Epidermal melanocyte (primary cell): ENCODE data around the gene DNAJB6.
A peak's percentile ranks its signal among the peaks of the same experiment; 100 is the strongest.

Source experiments
- DNase-seq: peaks from one replicate; pipeline ENCODE4 v3.0.0; 2011; ENCODE audit warnings: low spot score; ENCODE audit not compliant: insufficient read length

DNAJB6 gene

DNA sequence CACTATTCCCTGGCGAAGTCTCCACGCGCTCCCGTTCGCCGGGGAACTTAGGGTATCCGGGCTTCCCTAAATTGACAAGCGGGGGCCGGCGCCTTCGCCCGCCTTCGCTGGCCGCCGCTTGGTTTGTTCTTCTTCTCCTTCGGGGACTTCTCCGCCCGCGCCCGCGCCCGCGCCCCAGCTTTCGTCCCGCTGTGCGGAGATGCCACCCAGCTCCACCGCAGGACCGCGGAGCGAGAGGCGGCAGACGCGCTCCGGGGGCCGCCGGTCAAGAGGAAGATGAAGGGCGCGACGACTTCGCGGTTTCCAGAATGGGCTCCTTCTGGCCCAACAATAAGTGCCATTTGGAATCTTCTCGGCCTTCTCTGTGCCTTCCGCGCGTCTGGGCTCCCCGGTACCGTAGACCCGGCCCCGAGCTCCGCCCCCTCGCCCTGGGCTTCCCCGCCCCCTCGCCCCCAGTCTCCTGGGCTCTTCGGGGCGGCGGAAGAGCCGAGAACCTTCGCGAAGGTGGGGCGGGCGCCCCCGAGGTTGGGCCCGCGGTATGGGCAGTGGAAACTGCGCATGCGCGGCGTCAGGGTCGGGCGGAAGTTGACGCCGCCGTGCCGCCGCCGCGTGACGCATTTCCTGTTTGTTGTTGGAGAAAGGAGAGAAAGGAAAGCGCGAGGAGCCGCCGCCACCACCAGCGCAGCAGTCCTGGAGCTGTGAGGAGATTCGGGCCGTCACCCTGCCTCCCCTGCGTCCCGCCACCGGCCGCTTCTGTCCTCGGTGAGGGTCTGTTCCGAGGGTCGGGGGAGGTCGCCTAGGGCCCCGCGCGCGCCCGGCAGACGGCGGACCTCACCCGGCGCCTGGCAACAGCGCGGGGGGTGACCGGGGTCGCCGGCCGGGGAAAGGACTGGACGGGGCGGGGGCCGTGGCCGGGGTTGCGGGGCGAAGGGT is at the start of gene DNAJB6:
Gene DNAJB6, plus strand, starts transcription at position 622 of the 933 bp plus-strand sequence. CDS start 21,569 bp downstream, outside the sequence.
- peak; percentile 69 for DNase-seq

DNA sequence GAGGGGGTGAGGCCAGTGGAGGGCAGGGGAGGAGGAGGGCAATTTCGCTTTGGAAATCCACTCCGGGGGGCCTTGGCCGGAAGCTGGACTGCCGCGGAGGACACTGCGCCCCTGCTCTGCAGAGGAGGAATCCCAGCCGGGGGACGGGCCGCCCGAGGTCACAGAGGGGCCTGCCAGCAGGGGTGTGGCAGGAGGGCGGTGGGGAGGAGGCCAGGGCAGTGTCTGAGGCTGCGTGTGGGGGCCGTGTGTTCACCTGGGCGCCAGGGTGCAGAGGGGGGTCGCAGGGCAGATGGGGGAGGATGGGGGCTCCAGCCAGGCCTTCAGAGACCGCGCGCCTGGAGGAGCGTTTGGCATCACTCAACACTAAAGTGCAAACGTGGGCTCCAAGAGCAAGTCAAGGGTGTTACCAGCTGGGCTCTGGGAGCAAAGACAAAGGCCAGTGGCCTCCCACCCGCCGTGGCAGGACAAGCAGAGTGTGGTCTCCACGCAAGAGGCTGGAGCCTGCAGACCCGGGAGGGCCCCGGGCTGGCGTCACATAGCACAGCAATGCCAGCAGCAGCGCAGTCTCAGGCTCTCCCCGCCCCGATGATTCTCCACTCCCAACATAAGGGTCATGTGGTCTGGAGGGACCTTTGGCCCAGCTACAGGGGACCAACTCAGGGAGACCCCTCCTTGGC is 45.3 kb upstream of the DNAJB6 start:
- no peak for DNase-seq

GRCh38 chr7:157292258-157292657 is 44.5 kb upstream of the DNAJB6 start:
- no peak for DNase-seq

- DNase-seq: no peak
Observed at GRCh38 chr7:157292770-157293412, 43.9 kb upstream of the DNAJB6 start.

GRCh38 chr7:157293413-157293788 is 43.4 kb upstream of the DNAJB6 start:
- DNase-seq: no peak

GRCh38 chr7:157294773-157295172 is 42.0 kb upstream of the DNAJB6 start:
- DNase-seq: no peak

- no peak for DNase-seq
Observed at GRCh38 chr7:157295338-157295737, 41.5 kb upstream of the DNAJB6 start.

GRCh38 chr7:157297185-157297584 is 39.6 kb upstream of the DNAJB6 start:
- no peak for DNase-seq

DNA sequence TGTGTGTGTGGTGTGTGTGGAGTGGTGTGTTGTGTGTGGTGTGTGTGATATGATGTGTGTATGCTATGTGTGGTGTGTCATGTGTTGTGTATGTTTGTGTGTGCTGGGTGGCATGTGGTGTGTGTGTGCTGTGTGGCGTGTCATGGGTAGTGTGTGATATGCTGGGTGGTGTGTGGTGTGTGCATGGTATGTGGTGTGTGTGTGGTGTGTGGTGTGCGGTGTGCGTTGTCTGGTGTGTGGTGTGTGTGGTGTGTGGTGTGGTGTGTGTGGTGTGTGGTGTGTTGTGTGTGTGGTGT is 37.5 kb upstream of the DNAJB6 start:
- DNase-seq: no peak

DNA sequence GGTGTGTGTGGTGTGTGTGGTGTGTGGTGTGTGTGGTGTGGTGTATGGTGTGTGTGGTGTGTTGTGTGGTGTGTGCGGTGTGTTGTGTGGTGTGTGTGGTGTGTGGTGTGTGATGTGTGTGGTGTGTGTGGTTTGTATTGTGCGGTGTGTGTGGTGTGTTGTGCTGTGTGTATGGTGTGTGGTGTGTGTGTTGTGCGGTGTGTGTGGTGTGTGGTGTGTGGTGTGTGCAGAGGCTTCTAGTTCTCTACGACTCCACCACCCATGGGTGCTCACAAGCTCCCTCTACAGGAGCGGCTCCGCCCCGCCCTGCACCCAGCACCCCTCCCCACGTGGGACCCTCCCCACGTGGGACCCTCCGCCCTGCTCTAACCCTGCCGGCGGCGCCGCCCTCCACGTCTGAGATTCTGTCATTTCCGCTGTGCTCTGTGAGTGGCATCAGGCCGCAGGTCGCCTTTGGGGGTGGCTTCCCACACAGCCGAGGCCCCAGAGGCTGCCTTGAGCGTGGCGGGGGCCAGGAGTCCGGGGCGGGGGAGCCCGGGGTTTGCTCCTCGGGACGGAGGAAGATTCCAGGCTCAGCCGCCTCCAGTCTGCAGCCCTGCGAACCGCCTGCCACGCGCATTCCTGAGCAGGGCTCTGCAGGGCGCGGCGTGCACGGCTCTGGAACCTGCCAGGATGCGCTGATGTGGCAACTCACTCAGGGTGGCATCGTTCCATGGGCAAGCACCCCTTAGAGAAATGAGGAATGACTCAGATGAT is 37.0 kb upstream of the DNAJB6 start:
- no peak for DNase-seq

DNA sequence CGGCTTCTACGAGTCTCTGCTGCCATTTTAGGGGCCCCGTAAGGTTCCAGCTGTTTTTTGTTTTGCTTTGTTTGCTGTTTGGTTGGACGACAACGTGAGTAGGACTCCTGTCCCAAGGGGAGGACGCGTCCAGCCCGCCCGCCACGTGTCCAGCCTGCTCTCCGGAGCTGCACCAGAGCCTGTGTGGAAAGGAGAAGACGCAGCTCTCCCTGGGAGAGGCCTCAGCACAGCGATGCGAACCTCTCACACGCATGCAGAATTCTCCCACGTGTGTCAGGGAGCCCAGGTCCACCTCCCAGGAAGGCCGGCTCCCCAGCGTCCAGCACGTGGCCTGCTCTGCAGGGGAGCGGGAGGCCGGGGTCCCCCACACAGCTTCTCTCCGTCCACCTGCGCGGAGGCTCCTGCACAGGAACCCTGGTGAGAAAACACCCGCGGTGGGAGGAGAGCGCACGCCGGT is 36.4 kb upstream of the DNAJB6 start:
- DNase-seq: no peak

DNA sequence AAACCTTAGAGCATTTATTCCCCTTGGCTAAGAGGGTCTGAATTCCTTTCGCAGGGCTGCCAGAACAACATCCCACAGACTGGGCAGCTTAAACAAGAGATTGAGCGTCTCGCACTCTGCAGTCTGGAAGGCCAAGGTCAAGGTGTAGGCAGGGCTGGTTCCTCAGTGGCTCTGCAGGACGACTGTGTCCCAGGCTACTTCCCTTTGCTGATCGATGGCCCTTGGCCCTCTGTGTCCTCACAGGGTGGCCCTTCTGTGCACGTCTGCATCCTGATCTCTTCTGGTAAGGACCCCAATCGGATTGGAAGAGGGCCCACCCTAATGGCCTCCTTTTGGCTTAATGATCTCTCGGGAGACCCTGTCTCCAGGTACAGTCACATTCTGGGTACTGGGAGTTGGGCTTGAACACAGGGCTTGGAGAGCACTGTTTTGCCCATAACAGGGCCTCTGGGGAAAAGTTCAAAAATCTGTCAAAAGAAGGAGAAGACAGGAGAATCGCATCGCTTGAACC is 35.1 kb upstream of the DNAJB6 start:
- DNase-seq: no peak

- DNase-seq: no peak
Observed at GRCh38 chr7:157306846-157307838, 29.7 kb upstream of the DNAJB6 start.

DNA sequence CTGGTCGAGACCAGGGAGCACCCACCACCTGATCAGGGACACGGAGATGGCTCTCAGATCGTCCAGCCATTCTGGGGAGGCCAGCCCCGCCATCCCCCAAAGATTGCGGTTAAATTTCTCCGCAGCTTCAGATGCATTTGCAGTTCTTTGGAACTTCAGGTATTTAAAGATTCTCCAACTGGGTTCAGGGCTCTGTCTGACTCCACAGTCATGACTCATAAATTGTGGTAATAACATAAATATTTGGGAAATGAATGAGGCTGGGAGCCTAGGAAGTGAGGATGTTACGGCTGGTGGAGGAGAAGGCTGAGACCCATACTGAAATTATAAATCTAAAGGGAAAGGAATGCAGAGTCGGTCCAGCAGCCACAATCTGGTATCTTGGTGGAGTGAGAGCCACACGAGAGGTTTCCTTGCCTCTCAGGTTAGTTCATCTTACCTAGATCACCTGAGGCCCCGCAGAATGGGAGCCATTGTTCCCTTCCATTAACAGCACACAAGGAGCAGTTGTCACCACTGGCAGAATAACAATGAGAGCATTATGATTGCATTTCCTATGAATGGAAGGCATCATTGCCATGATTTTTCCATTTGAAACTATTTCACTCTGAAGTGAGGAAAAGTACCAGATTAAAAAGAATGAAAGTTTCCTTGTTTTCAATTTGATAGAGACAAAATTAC is 26.7 kb upstream of the DNAJB6 start:
- peak; percentile 63 for DNase-seq

- no peak for DNase-seq
Observed at GRCh38 chr7:157310676-157311185, 26.1 kb upstream of the DNAJB6 start.

DNA sequence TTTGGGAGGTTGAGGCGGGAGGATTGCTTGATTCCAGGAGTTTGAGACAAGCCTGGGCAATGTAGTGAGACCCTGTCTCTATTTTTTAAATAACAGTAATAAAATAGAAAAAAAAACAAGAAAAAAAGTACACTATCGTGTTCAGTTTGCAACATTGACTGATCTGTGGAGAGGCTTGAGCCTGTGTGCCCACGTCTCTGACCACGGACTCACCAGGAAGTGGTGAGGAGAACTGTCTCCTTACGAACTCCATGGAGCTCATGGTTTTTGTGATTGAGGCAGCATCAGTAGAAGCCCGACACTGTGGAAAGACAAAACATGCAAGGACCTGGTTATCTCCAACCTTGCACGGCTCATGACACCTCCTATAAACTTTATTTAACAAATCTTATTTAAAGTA is 23.9 kb upstream of the DNAJB6 start:
- DNase-seq: no peak

DNA sequence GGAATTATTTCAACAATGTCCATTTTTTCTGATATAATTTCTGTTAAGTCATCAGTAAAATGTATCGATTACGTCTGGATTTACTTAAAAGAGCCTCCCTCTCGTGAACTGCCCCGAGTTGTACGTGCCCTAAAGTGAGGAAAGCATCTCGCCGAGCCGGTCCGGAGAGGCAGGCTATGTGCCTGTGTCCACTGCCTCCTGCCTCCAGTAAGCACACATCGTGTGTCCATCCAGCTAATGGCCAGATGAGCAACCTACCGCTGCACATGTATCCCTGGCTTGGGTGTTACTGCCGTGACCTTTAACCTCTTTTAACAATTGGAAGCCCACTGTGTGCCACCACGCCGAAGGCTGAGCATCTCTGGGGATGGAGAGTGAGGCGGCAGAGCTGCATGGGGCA is 23.2 kb upstream of the DNAJB6 start:
- no peak for DNase-seq

- DNase-seq: no peak
Observed at GRCh38 chr7:157318015-157318706, 18.6 kb upstream of the DNAJB6 start.

GRCh38 chr7:157320608-157320980 is 16.2 kb upstream of the DNAJB6 start:
- no peak for DNase-seq
